GM04503 (cell line): Measurements from ENCODE around the gene STK17A.
"Not testable (repeated sequence)": the region's sequence is repeated elsewhere in the genome, so short reads cannot be mapped to it uniquely, and the experiment has no call there.

Source experiments
- DNase-seq: peaks from one replicate; pipeline ENCODE4 v3.0.0-alpha.2; 2012; ENCODE audit warnings: low read depth

STK17A gene

GRCh38 chr7:43569424-43569823 is 13.5 kb upstream of the STK17A start:
- no peak for DNase-seq

- no peak for DNase-seq
Observed at GRCh38 chr7:43570688-43571365, 12.1 kb upstream of the STK17A start.

- DNase-seq, result peak; percentile 100
Observed at GRCh38 chr7:43572516-43573049, 10.3 kb upstream of the STK17A start.

GRCh38 chr7:43573832-43574231 is 9.1 kb upstream of the STK17A start:
- not testable (repeated sequence) for DNase-seq

GRCh38 chr7:43575506-43575905 is 7.4 kb upstream of the STK17A start:
- no peak for DNase-seq

GRCh38 chr7:43576241-43576640 is 6.7 kb upstream of the STK17A start:
- no peak for DNase-seq

- no peak for DNase-seq
Observed at GRCh38 chr7:43577485-43577951, 5.4 kb upstream of the STK17A start.

GRCh38 chr7:43583424-43584194 is 701 bp downstream of the STK17A start:
- DNase-seq, result no peak

- no peak for DNase-seq
Observed at GRCh38 chr7:43584195-43584586, 1.3 kb downstream of the STK17A start.

GRCh38 chr7:43584733-43585132 is 1.8 kb downstream of the STK17A start:
- not testable (repeated sequence) for DNase-seq

GRCh38 chr7:43585562-43585961 is 2.7 kb downstream of the STK17A start:
- DNase-seq, result no peak

- DNase-seq, result no peak
Observed at GRCh38 chr7:43586251-43586900, 3.5 kb downstream of the STK17A start.

- no peak for DNase-seq
Observed at GRCh38 chr7:43588477-43589132, 5.7 kb downstream of the STK17A start.

- no peak for DNase-seq
Observed at GRCh38 chr7:43589133-43589478, 6.2 kb downstream of the STK17A start.

GRCh38 chr7:43589728-43590127 is 6.8 kb downstream of the STK17A start:
- DNase-seq, result no peak

- DNase-seq, result no peak
Observed at GRCh38 chr7:43590862-43591557, 8.1 kb downstream of the STK17A start.

- DNase-seq, result no peak
Observed at GRCh38 chr7:43591558-43592180, 8.8 kb downstream of the STK17A start.

GRCh38 chr7:43592326-43592725 is 9.4 kb downstream of the STK17A start:
- DNase-seq, result no peak

GRCh38 chr7:43593010-43593409 is 10.1 kb downstream of the STK17A start:
- no peak for DNase-seq

- no peak for DNase-seq
Observed at GRCh38 chr7:43594020-43594419, 11.1 kb downstream of the STK17A start.

- DNase-seq, result not testable (repeated sequence)
Observed at GRCh38 chr7:43596426-43596825, 13.5 kb downstream of the STK17A start.
